SK-N-SH (cell line): ENCODE results near the gene GABRQ. TPM values are rescaled to one million over a fixed set of nuclear protein-coding genes. Genes with fewer than 3 reads are reported as not detected.

Experiments used
- CTCF ChIA-PET: fragments of 300-600, 350-600 bp; formaldehyde crosslinking; extraction: SDS; loops from one replicate; lab custom pipeline; 2021; lab: Yijun Ruan, JAX
- POLR2A ChIA-PET: fragments of 350-600 bp; sonication (Branson Sonifier 250); formaldehyde crosslinking; extraction: SDS; loops from one replicate; lab custom pipeline; 2020; ENCODE audit warnings: antibody characterized with exemption, inconsistent platforms; lab: Yijun Ruan, JAX
- DNase-seq: peaks from one replicate; pipeline ENCODE4 v3.0.0; 2012
- H2AFZ ChIP-seq: fragments of 200-600 bp; sonication (generic); 2 replicates; pipeline ENCODE4 v1.8.1; 2016; ENCODE audit warnings: antibody characterized with exemption, mild to moderate bottlenecking, low read depth
- H3F3A ChIP-seq: fragments of 200-600 bp; sonication (generic); replicated peaks from 2 replicates; pipeline ENCODE3; 2016; ENCODE audit warnings: antibody characterized with exemption, mild to moderate bottlenecking; ENCODE audit not compliant: insufficient read depth
- H3K27ac ChIP-seq, 2 experiments: fragments of 200-500 bp in 1 of 2; fragments of 200-600 bp in 1 of 2; sonication (Bioruptor generic) in 1 of 2; sonication (generic), shearing (Covaris generic) in 1 of 2; 2 replicates each; pipeline versions ENCODE4 v1.5.1 to v1.6.1; 2014 to 2016; ENCODE audit warnings: low read depth in 2 of 2, inconsistent platforms in 1 of 2, low read length in 1 of 2, mild to moderate bottlenecking in 1 of 2, mixed read lengths in 1 of 2
- H3K27me3 ChIP-seq: fragments of 200-600 bp; sonication (generic), shearing (Covaris generic); 2 replicates; pipeline ENCODE4 v1.6.1; 2016; ENCODE audit warnings: mixed run types; ENCODE audit not compliant: insufficient read depth
- H3K36me3 ChIP-seq, 2 experiments: fragments of 200-500 bp in 1 of 2; fragments of 200-600 bp in 1 of 2; sonication (Bioruptor generic) in 1 of 2; sonication (generic) in 1 of 2; replicated peaks in 1 of 2; 2 replicates each; pipeline versions ENCODE3 to v1.5.1; 2014 to 2016; ENCODE audit warnings: low read length in 1 of 2, mild to moderate bottlenecking in 1 of 2; ENCODE audit not compliant: insufficient read depth in 2 of 2, control insufficient read depth in 1 of 2
- H3K4me1 ChIP-seq, 2 experiments: fragments of 200-500 bp in 1 of 2; fragments of 200-600 bp in 1 of 2; sonication (Bioruptor generic) in 1 of 2; sonication (generic), shearing (Covaris generic) in 1 of 2; 2 replicates each; pipeline versions ENCODE4 v1.5.1 to v1.6.1; 2014 to 2016; ENCODE audit warnings: low read depth in 1 of 2, low read length in 1 of 2, mixed run types in 1 of 2; ENCODE audit not compliant: insufficient read depth in 2 of 2, control insufficient read depth in 1 of 2
- H3K4me2 ChIP-seq: fragments of 200-600 bp; sonication (generic), shearing (Covaris generic); 2 replicates; pipeline ENCODE4 v1.6.1; 2017; ENCODE audit warnings: mixed run types
- H3K4me3 ChIP-seq, 2 experiments: fragments of 200-500 bp in 1 of 2; fragments of 200-600 bp in 1 of 2; sonication (Bioruptor generic) in 1 of 2; sonication (generic), shearing (Covaris generic) in 1 of 2; 2 replicates each; pipeline versions ENCODE4 v1.5.1 to v1.8.1; 2014 to 2016; ENCODE audit warnings: low read depth in 2 of 2, inconsistent platforms in 1 of 2, low read length in 1 of 2, mild to moderate bottlenecking in 1 of 2, mixed read lengths in 1 of 2, moderate library complexity in 1 of 2
- H3K79me2 ChIP-seq: fragments of 200-600 bp; sonication (generic); 2 replicates; pipeline ENCODE4 v1.8.1; 2017; ENCODE audit warnings: mild to moderate bottlenecking; ENCODE audit not compliant: insufficient read depth
- H3K9ac ChIP-seq: fragments of 200-600 bp; sonication (generic); 2 replicates; pipeline ENCODE4 v1.6.1; 2017; ENCODE audit warnings: mixed run types
- H3K9me2 ChIP-seq: fragments of 200-600 bp; sonication (generic); 2 replicates; pipeline ENCODE4 v1.6.1; 2017; ENCODE audit warnings: mixed run types
- H3K9me3 ChIP-seq: fragments of 200-600 bp; sonication (generic); 2 replicates; pipeline ENCODE4 v1.6.1; 2017; ENCODE audit warnings: mixed run types, mild to moderate bottlenecking, moderate library complexity
- H4K20me1 ChIP-seq: fragments of 200-600 bp; sonication (generic); 2 replicates; pipeline ENCODE4 v1.6.1; 2017; ENCODE audit warnings: mild to moderate bottlenecking, mixed run types; ENCODE audit not compliant: insufficient read depth
- EZH2phosphoT487 ChIP-seq: fragments of 200-600 bp; sonication (generic); IDR thresholded peaks from 2 replicates; pipeline ENCODE4 v1.6.1; 2017; ENCODE audit warnings: low read depth, mixed run types, mild to moderate bottlenecking, antibody characterized with exemption, moderate library complexity, borderline replicate concordance
- GABPA ChIP-seq: IDR thresholded peaks from 2 replicates; pipeline ENCODE4 v1.4.0; 2012; ENCODE audit warnings: low read depth, mild to moderate bottlenecking
- JUND ChIP-seq: IDR thresholded peaks from 2 replicates; pipeline ENCODE4 v1.4.0; 2012
- MXI1 ChIP-seq: IDR thresholded peaks from 2 replicates; pipeline ENCODE4 v1.6.1; 2012; ENCODE audit warnings: mild to moderate bottlenecking, low read depth, low read length, improper control_type of control experiment
- NFIC ChIP-seq: IDR thresholded peaks from 2 replicates; pipeline ENCODE4 v1.4.0; 2012; ENCODE audit warnings: borderline replicate concordance
- POLR2AphosphoS5 ChIP-seq: IDR thresholded peaks from 2 replicates; pipeline ENCODE4 v1.6.1; 2012; ENCODE audit warnings: low read depth, low read length
- RAD21 ChIP-seq: IDR thresholded peaks from 2 replicates; pipeline ENCODE4 v1.6.1; 2012; ENCODE audit warnings: mild to moderate bottlenecking, low read length
- TAF1 ChIP-seq: IDR thresholded peaks from 2 replicates; pipeline ENCODE4 v1.6.1; 2012; ENCODE audit warnings: low read depth, mild to moderate bottlenecking, low read length, moderate library complexity, borderline replicate concordance
- TEAD4 ChIP-seq: IDR thresholded peaks from 2 replicates; pipeline ENCODE4 v1.4.0; 2012; ENCODE audit warnings: mild to moderate bottlenecking, borderline replicate concordance; ENCODE audit not compliant: insufficient read depth
- WGBS: methylation state at CpG from one replicate; pipeline ENCODE4 v1.1.6; 2017; ENCODE audit warnings: low lambda C conversion rate; 5-methylcytosine and 5-hydroxymethylcytosine counted together
- polyA plus RNA-seq, 3 experiments: library from polyadenylated mRNA; depleted of rRNA; stranded (reverse); fragments of >200 nt; gene quantifications; 2 replicates each; pipeline ENCODE4 v1.2.3, GENCODE V29; 2012
- TF ChIP-seq, protein P1 (sequence below): IDR thresholded peaks from 2 replicates; pipeline ENCODE4 v1.4.0; 2012; ENCODE audit warnings: low read depth, borderline replicate concordance
- TF ChIP-seq, protein P2 (sequence below): IDR thresholded peaks from 2 replicates; pipeline ENCODE4 v1.4.0; 2012; ENCODE audit warnings: low read depth
- TF ChIP-seq, protein P3 (sequence below): fragments of 150-350 bp; IDR thresholded peaks from 2 replicates; pipeline ENCODE4 v1.6.1; 2017; ENCODE audit warnings: antibody characterized with exemption, low read length, low read depth, borderline replicate concordance
- TF ChIP-seq, protein P4 (sequence below): IDR thresholded peaks from 2 replicates; pipeline ENCODE4 v1.4.0; 2012; ENCODE audit warnings: low read depth, borderline replicate concordance
- TF ChIP-seq, protein P5 (sequence below): IDR thresholded peaks from 2 replicates; pipeline ENCODE4 v1.6.1; 2012; ENCODE audit warnings: mild to moderate bottlenecking, low read depth, low read length, moderate library complexity
- TF ChIP-seq, protein P6 (sequence below): fragments of 150-350 bp; IDR thresholded peaks from 2 replicates; pipeline ENCODE4 v1.6.1; 2016; ENCODE audit warnings: mild to moderate bottlenecking, low read depth, low read length

The GABRQ gene
- polyA plus RNA-seq, 1 of the 3 experiments (the other 2 are of a cell fraction): 0.02 TPM

DNA sequence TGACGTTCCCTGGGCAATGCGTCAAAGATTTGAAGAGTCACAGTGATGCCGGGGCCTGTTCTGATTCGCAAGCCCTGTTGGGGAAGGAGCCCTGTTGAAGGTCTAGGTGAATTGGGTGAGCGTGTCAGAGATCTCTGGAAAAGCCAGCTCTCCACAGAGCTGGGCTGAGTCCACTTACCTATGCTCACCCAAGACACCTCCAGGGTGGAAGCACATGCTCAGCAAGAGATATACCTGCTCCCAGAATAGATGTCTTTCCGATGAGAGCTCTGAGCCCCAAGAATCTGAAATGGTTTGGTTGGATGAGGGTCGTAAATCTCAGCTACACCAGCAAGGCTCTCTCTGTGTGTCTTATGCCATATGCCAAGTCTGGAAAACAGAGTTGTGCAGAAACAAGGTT, 1.7 kb downstream of the GABRQ start (continued):
- TF ChIP-seq EZH2phosphoT487: no peak
- TF ChIP-seq, protein P1, sequence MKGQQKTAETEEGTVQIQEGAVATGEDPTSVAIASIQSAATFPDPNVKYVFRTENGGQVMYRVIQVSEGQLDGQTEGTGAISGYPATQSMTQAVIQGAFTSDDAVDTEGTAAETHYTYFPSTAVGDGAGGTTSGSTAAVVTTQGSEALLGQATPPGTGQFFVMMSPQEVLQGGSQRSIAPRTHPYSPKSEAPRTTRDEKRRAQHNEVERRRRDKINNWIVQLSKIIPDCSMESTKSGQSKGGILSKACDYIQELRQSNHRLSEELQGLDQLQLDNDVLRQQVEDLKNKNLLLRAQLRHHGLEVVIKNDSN: no peak
- TF ChIP-seq, protein P2, sequence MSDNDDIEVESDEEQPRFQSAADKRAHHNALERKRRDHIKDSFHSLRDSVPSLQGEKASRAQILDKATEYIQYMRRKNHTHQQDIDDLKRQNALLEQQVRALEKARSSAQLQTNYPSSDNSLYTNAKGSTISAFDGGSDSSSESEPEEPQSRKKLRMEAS: no peak
- TF ChIP-seq MXI1: no peak

DNA sequence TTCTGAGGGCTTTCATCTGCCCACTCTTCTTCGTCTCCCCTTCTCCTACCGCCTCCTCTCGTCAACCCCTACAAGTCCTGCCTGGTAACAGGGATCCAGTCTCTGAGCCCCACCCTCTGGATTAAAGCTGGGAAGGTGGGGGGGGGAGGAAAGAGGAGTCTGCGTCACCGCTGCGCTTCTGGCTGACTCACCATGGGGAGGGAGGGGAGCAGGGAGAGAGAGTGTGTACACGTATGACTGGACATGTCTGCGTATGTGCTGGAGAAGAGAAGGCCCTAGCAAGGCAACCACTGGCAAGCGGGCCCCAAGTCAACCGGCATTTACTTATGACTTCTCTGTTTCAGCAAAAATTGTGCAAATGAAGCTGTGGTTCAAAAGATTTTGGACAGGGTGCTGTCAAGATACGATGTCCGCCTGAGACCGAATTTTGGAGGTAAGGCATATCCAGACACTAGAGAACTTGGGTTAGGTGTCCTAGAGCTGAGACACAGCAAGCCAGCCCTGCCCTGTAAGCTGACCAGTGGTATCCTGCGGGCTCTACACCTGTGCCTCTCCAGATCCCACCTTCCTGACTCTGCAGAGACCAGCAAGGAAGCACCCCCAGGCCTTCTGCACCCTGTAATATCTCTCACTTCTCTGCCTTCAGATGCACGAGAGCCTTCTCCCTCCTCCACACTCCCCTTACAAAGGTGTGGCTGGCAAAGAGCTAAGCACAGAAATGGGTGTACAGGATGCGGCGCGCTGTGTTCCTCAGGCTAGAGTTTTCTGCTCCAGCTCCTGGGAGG, 2.5 kb downstream of the GABRQ start:
- CTCF ChIA-PET: interaction anchor here (0.5 to 5.1 kb wide), 9 partner anchors 8 to 949 kb away, joined by 3 to 78 read pairs (median 4); no protein-coding TSS in a partner anchor
- H4K20me1 ChIP-seq: no peaks in the 10 kb centered on the region

More for the DNA sequence above, 2.5 kb downstream of the GABRQ start:
- Histone ChIP-seq H3K27ac (no peak overlapping the region), H3K9me2 (no peaks in the 10 kb centered on the region), H3K9me3 (no peaks in the 10 kb centered on the region), H3K9ac (no peak overlapping the region), H3K27me3 (no peaks in the 10 kb centered on the region; the same call in 1 of the 2 replicates), H2AFZ (no peak overlapping the region), H3K79me2 (no peaks in the 10 kb centered on the region), H3K4me2 (no peak overlapping the region), H3K36me3 (no peaks in the 10 kb centered on the region), H3K4me3 (no peak overlapping the region), H3F3A (no peaks in the 10 kb centered on the region), H3K4me1 (no peaks in the 10 kb centered on the region; a peak in 1 of 4 replicates)
- no peak for TF ChIP-seq GABPA
- TF ChIP-seq, protein P3, sequence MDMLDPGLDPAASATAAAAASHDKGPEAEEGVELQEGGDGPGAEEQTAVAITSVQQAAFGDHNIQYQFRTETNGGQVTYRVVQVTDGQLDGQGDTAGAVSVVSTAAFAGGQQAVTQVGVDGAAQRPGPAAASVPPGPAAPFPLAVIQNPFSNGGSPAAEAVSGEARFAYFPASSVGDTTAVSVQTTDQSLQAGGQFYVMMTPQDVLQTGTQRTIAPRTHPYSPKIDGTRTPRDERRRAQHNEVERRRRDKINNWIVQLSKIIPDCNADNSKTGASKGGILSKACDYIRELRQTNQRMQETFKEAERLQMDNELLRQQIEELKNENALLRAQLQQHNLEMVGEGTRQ: no peak
- no peak for TF ChIP-seq RAD21
- TF ChIP-seq, protein P4, sequence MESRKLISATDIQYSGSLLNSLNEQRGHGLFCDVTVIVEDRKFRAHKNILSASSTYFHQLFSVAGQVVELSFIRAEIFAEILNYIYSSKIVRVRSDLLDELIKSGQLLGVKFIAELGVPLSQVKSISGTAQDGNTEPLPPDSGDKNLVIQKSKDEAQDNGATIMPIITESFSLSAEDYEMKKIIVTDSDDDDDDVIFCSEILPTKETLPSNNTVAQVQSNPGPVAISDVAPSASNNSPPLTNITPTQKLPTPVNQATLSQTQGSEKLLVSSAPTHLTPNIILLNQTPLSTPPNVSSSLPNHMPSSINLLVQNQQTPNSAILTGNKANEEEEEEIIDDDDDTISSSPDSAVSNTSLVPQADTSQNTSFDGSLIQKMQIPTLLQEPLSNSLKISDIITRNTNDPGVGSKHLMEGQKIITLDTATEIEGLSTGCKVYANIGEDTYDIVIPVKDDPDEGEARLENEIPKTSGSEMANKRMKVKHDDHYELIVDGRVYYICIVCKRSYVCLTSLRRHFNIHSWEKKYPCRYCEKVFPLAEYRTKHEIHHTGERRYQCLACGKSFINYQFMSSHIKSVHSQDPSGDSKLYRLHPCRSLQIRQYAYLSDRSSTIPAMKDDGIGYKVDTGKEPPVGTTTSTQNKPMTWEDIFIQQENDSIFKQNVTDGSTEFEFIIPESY: no peak
- no peak for TF ChIP-seq POLR2AphosphoS5
- TF ChIP-seq NFIC: no peak
- TF ChIP-seq, protein P5, sequence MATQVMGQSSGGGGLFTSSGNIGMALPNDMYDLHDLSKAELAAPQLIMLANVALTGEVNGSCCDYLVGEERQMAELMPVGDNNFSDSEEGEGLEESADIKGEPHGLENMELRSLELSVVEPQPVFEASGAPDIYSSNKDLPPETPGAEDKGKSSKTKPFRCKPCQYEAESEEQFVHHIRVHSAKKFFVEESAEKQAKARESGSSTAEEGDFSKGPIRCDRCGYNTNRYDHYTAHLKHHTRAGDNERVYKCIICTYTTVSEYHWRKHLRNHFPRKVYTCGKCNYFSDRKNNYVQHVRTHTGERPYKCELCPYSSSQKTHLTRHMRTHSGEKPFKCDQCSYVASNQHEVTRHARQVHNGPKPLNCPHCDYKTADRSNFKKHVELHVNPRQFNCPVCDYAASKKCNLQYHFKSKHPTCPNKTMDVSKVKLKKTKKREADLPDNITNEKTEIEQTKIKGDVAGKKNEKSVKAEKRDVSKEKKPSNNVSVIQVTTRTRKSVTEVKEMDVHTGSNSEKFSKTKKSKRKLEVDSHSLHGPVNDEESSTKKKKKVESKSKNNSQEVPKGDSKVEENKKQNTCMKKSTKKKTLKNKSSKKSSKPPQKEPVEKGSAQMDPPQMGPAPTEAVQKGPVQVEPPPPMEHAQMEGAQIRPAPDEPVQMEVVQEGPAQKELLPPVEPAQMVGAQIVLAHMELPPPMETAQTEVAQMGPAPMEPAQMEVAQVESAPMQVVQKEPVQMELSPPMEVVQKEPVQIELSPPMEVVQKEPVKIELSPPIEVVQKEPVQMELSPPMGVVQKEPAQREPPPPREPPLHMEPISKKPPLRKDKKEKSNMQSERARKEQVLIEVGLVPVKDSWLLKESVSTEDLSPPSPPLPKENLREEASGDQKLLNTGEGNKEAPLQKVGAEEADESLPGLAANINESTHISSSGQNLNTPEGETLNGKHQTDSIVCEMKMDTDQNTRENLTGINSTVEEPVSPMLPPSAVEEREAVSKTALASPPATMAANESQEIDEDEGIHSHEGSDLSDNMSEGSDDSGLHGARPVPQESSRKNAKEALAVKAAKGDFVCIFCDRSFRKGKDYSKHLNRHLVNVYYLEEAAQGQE: no peak
- no peak for TF ChIP-seq TAF1
- TF ChIP-seq, protein P6, sequence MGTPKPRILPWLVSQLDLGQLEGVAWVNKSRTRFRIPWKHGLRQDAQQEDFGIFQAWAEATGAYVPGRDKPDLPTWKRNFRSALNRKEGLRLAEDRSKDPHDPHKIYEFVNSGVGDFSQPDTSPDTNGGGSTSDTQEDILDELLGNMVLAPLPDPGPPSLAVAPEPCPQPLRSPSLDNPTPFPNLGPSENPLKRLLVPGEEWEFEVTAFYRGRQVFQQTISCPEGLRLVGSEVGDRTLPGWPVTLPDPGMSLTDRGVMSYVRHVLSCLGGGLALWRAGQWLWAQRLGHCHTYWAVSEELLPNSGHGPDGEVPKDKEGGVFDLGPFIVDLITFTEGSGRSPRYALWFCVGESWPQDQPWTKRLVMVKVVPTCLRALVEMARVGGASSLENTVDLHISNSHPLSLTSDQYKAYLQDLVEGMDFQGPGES: no peak
- TF ChIP-seq JUND: no peak
- TF ChIP-seq TEAD4: no peak
- TF ChIP-seq MXI1: no peak
- WGBS: 84% methylated on average over 16 of the region's 18 CpGs
- no peak for DNase-seq
- POLR2A ChIA-PET: no interaction called here
